GM23338 (cell line): ENCODE results near the gene HP. TPM values are rescaled to one million over a fixed set of nuclear protein-coding genes. Genes with fewer than 3 reads are reported as not detected.

Experiments used
- ATAC-seq: fragments of 200-7000 bp; cut with Tn5 transposase; 3 replicates; pipeline ENCODE4 v1.9.1; 2020
- DNase-seq: peaks from one replicate; pipeline ENCODE4 v3.0.0-alpha.2; 2015; ENCODE audit warnings: low spot score
- H2AFZ ChIP-seq: fragments of 200-600 bp; sonication (generic); 2 replicates; pipeline ENCODE4 v1.8.0; 2016; ENCODE audit warnings: antibody characterized with exemption, mild to moderate bottlenecking, moderate library complexity
- H3F3A ChIP-seq: fragments of 200-600 bp; sonication (generic); replicated peaks from 2 replicates; pipeline ENCODE4 v1.8.0; 2017; ENCODE audit warnings: antibody characterized with exemption, mixed run types, low read depth
- H3K27ac ChIP-seq: fragments of 200-600 bp; sonication (generic); 2 replicates; pipeline ENCODE4 v1.6.1; 2016; ENCODE audit warnings: low read depth
- H3K27me3 ChIP-seq: fragments of 200-600 bp; sonication (generic); 2 replicates; pipeline ENCODE4 v1.8.0; 2016; ENCODE audit warnings: mild to moderate bottlenecking, mixed run types, moderate library complexity; ENCODE audit not compliant: insufficient read depth
- H3K36me3 ChIP-seq: fragments of 200-600 bp; sonication (generic); 2 replicates; pipeline ENCODE4 v1.8.0; 2016; ENCODE audit warnings: mild to moderate bottlenecking; ENCODE audit not compliant: insufficient read depth
- H3K4me1 ChIP-seq: fragments of 200-600 bp; sonication (generic); 2 replicates; pipeline ENCODE4 v1.8.0; 2016; ENCODE audit warnings: mild to moderate bottlenecking, moderate library complexity; ENCODE audit not compliant: insufficient read depth
- H3K4me2 ChIP-seq: fragments of 200-600 bp; sonication (generic); 2 replicates; pipeline ENCODE4 v1.7.1; 2017; ENCODE audit warnings: mixed run types
- H3K4me3 ChIP-seq: fragments of 200-600 bp; sonication (generic); 2 replicates; pipeline ENCODE4 v1.6.1; 2016; ENCODE audit warnings: mixed run types
- H3K79me2 ChIP-seq: fragments of 200-600 bp; sonication (generic); replicated peaks from 2 replicates; pipeline ENCODE4 v1.8.0; 2017; ENCODE audit warnings: mild to moderate bottlenecking; ENCODE audit not compliant: insufficient read depth
- H3K9me2 ChIP-seq: fragments of 200-600 bp; sonication (generic); 2 replicates; pipeline ENCODE4 v1.8.0; 2017; ENCODE audit not compliant: insufficient read depth
- H4K20me1 ChIP-seq: fragments of 200-600 bp; sonication (generic); replicated peaks from 2 replicates; pipeline ENCODE4 v1.8.0; 2017; ENCODE audit warnings: mild to moderate bottlenecking; ENCODE audit not compliant: insufficient read depth
- H3K27ac Mint-ChIP-seq: 2 replicates; pipeline ENCODE4 v1.8.0; 2020; ENCODE audit warnings: inconsistent platforms, mild to moderate bottlenecking, moderate library complexity, mixed read lengths
- H3K27me3 Mint-ChIP-seq: 3 replicates; pipeline ENCODE4 v1.8.0; 2022; ENCODE audit warnings: low read depth, mild to moderate bottlenecking, moderate library complexity, mixed read lengths, inconsistent platforms; ENCODE audit not compliant: insufficient read depth, poor library complexity
- H3K36me3 Mint-ChIP-seq: 3 replicates; pipeline ENCODE4 v1.8.0; 2021; ENCODE audit warnings: low read depth, mild to moderate bottlenecking, inconsistent platforms, moderate library complexity, mixed read lengths
- H3K4me1 Mint-ChIP-seq: 3 replicates; pipeline ENCODE4 v1.8.0; 2020; ENCODE audit warnings: mild to moderate bottlenecking, inconsistent platforms, mixed read lengths
- H3K4me3 Mint-ChIP-seq: 3 replicates; pipeline ENCODE4 v1.8.0; 2021; ENCODE audit warnings: moderate library complexity, mild to moderate bottlenecking, inconsistent platforms, mixed read lengths
- H3K9me3 Mint-ChIP-seq: 3 replicates; pipeline ENCODE4 v1.8.0; 2020; ENCODE audit warnings: moderate library complexity, mild to moderate bottlenecking, inconsistent platforms, mixed read lengths
- CREB1 ChIP-seq: fragments of 250-450 bp; sonication (Bioruptor Pico); IDR thresholded peaks from 2 replicates; pipeline ENCODE4 v1.5.0; 2020; ENCODE audit warnings: low read depth, mild to moderate bottlenecking, moderate library complexity
- CTCF ChIP-seq, 2 experiments: fragments of 200-600 bp in 1 of 2; sonication (generic) in 1 of 2; conservative IDR thresholded peaks; 2 replicates each; pipeline versions ENCODE4 v1.5.1 to v1.6.1; 2016 to 2017; ENCODE audit warnings: antibody characterized with exemption in 2 of 2, low read depth in 2 of 2, mild to moderate bottlenecking in 2 of 2, moderate library complexity in 1 of 2
- ETS1 ChIP-seq: IDR thresholded peaks from 2 replicates; pipeline ENCODE4 v1.6.1; 2016; ENCODE audit warnings: antibody characterized with exemption
- EZH2 ChIP-seq: fragments of 200-600 bp; sonication (generic); IDR thresholded peaks from one replicate; pipeline ENCODE4 v1.8.0; 2017; ENCODE audit warnings: antibody characterized with exemption, mild to moderate bottlenecking, low read depth; ENCODE audit not compliant: unreplicated experiment
- EZH2phosphoT487 ChIP-seq: fragments of 200-600 bp; sonication (generic); IDR thresholded peaks from one replicate; pipeline ENCODE4 v1.8.1; 2018; ENCODE audit warnings: antibody characterized with exemption; ENCODE audit not compliant: unreplicated experiment
- JUNB ChIP-seq: IDR thresholded peaks from one replicate; pipeline ENCODE4 v1.6.1; 2016; ENCODE audit warnings: antibody characterized with exemption; ENCODE audit not compliant: unreplicated experiment
- NANOG ChIP-seq: IDR thresholded peaks from 2 replicates; pipeline ENCODE4 v1.6.1; 2016; ENCODE audit warnings: antibody characterized with exemption, borderline replicate concordance
- POLR2AphosphoS5 ChIP-seq: IDR thresholded peaks from 2 replicates; pipeline ENCODE4 v1.6.1; 2016; ENCODE audit warnings: antibody characterized with exemption, low read depth
- REST ChIP-seq: IDR thresholded peaks from one replicate; pipeline ENCODE4 v1.6.1; 2018; ENCODE audit warnings: antibody characterized with exemption; ENCODE audit not compliant: unreplicated experiment
- STAT1 ChIP-seq: IDR thresholded peaks from one replicate; pipeline ENCODE4 v1.6.1; 2016; ENCODE audit warnings: antibody characterized with exemption; ENCODE audit not compliant: unreplicated experiment
- ZNF114 ChIP-seq: fragments of 250-450 bp; sonication (Bioruptor Pico); IDR thresholded peaks from 2 replicates; pipeline ENCODE4 v1.5.0; 2020; ENCODE audit warnings: mild to moderate bottlenecking, moderate library complexity
- ZNF331 ChIP-seq: fragments of 250-450 bp; sonication (Bioruptor Pico); IDR thresholded peaks from 2 replicates; pipeline ENCODE4 v1.5.0; 2020; ENCODE audit warnings: low read depth, mild to moderate bottlenecking, moderate library complexity
- ZNF462 ChIP-seq: fragments of 250-450 bp; sonication (Bioruptor Pico); IDR thresholded peaks from 2 replicates; pipeline ENCODE4 v1.5.0; 2020; ENCODE audit warnings: mild to moderate bottlenecking, moderate library complexity
- polyA plus RNA-seq: library from polyadenylated mRNA; unstranded; fragments of >200 nt; fragmentation: Nextera tagmentation; extraction: Ambion mirVana; gene quantifications from 2 replicates; pipeline ENCODE4 v1.2.1, GENCODE V29; 2016
- total RNA-seq: library from RNA; depleted of rRNA; stranded (reverse); fragments of >200 nt; shearing (Covaris generic); gene quantifications from 2 replicates; pipeline ENCODE4 v1.2.3, GENCODE V29; 2014

Gene HP
- total and polyA plus RNA-seq, 2 experiments from 2014 or later, result 0.26 TPM; not detected in 1

- DNase-seq, result no peak
- Histone ChIP-seq H3K79me2 (no peaks in the 10 kb centered on the region), H3K4me3 (no peak overlapping the region), H3K36me3 (no peaks in the 10 kb centered on the region), H3K27me3 (no peaks in the 10 kb centered on the region), H2AFZ (no peak overlapping the region), H3K4me2 (no peak overlapping the region), H3K9me2 (no peaks in the 10 kb centered on the region), H3K27ac (no peak overlapping the region), H4K20me1 (no peaks in the 10 kb centered on the region), H3K4me1 (no peaks in the 10 kb centered on the region), H3F3A (no peaks in the 10 kb centered on the region)
- peaks cover 4% of the 10 kb centered on the region for H3K9me3 Mint-ChIP-seq
- H3K4me1 Mint-ChIP-seq, result no peaks in the 10 kb centered on the region
- peaks cover 3% of the 10 kb centered on the region for H3K27me3 Mint-ChIP-seq
- ATAC-seq, result no peak
- H3K4me3 Mint-ChIP-seq, result no peak overlapping the region
- no peaks in the 10 kb centered on the region for H3K36me3 Mint-ChIP-seq
- TF ChIP-seq ETS1 (no peak), NANOG (no peak), JUNB (no peak), CTCF (conservative IDR thresholded peaks at IDR 0.05; ENCODE audit: low read depth in 2 of 2) (no peak), ZNF331 (no peak), ZNF114 (CRISPR knock-in tag) (no peak), STAT1 (no peak), ZNF462 (CRISPR knock-in tag) (no peak), EZH2 (no peak), REST (no peak), POLR2AphosphoS5 (no peak), EZH2phosphoT487 (no peak), CREB1 (CRISPR knock-in tag) (no peak)
- H3K27ac Mint-ChIP-seq, result no peak overlapping the region
Observed at GRCh38 chr16:72061564-72061963, 7.3 kb downstream of the HP start.
